HG03097 (cell line): ENCODE measurements around the gene UPP2.

Experiments
- ATAC-seq: cut with Tn5 transposase; IDR thresholded peaks from one replicate; pipeline ENCODE4 v1.9.1; 2021; ENCODE audit not compliant: unreplicated experiment, low FRiP score

Gene UPP2

DNA sequence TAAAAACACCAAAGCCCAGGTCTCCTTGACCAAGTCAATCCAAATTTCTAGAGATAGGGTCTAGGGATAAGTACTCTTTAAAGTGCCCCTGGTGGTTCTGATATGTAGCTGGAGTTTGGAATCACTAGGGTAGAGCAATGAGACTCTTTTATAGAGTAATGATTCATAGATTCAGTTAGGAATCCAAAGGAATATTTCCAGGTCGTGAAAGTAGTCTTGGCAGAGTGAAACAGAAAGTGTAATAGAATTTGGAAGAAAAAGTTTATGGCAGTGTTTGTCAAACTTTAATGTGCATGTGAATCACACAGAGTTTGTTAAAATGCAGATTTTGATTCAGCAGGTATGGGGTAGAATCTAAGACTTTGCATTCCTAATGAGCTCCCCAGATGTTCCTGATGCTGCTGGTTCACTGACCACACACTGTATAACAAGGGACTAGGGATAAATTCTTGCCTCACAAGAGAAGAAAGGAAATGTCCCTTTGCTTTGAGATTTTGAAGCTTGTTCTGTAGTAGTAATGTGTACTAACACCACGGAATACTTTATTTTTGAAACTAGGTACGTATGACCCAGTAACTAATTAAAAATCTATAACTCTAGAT, 1.8 kb downstream of the UPP2 start:
- no peak for ATAC-seq

DNA sequence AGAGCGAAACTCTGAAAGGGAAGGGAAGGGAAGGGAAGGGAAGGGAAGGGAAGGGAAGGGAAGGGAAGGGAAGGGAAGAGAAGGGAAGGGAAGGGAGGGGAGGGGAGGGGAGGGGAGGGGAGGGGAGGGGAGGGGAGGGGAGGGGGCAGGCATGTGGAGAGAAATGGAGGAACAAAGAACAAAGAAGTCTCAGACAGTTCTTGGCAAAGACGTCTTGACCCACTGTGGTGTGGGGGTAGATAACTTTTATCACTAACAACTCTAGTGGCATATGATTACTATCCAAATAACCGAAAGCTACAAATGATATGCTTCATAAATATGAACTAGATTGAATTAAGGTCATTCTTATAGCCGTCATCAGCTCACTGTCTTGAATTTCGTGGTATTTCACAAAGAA, 3.2 kb downstream of the UPP2 start:
- ATAC-seq: no peak

DNA sequence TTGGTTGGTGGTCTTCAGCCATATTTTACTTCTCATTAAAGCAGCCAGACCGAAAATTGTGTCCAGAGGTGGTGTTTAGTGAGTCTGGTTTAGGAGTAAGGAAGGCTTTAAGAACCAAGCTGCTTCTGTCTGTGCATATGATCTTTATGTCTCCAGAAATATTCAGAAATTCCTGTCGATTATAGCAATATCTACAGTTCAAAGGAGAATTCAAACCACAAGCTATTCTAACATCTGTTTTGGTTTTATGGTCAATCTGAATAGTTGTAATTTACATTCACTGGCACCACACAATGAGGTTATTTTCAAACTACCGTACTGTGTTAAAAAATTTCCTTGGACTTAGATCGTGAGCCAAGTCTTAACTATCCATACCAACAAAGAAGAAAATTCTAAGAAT, 11.3 kb downstream of the UPP2 start:
- no peak for ATAC-seq

DNA sequence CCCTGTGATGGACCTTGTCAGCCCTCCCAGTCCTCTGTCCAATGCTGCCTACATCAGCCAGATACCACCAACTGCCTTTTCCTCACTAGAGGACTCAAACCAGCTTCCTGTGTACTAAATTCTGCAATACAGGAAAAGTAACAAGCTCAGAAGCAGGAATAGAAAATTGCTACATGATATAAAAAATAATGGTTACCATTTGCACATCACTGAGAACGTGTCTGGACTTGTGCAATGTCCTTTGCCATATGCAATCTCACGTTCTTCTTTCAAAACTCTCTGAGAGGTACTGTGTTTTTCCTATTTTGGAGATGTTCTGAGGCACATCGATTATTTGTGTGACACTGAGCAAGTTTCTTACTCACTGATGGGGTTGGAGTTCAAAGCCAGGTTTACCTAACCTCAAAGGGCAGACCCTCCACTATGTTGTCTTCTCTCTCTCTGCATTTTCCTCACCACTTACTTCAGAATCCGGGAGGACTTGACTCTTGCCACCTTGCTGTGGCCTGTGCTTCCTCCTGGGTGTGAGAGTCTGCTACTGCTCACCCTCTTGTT, 12.1 kb downstream of the UPP2 start:
- ATAC-seq: no peak

DNA sequence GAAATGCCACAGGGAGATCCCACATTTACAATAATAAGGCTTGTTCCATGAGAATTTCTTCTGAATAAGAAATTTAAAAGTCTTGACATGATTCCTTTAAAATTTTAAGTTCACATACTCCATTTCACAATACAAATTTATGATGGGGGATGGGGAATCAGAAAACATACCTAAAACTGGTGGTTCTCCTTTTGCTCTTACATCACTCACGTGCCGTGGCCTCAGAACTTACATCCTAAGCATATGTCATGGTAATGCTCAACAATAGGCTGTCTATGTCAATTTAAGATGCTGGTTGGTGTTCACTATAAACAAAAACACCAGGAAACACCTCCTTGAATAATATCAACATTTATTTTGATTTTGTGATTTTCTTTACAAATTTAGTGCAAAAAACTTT, 12.8 kb downstream of the UPP2 start:
- no peak for ATAC-seq

- ATAC-seq: no peak
Observed at GRCh38 chr2:158115202-158115767, 13.6 kb downstream of the UPP2 start.

DNA sequence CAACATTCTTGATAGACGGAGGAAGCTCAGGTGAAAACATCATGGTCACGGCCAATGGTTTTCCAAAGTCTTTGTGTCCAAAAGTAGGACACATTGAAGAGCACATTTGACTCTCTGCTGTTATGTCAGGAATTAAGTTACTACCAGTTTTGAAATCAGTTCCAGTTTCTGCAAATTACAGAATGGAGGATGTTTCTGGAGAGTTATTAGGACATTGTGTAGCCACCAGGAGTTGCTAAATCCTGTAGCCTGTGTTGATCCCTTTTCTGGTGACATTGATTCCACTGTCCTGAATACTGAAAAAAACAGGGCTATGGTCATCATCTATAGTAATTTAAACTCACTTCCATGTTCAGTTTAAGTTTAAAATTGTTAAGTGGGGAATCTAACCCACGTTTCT, 15.3 kb downstream of the UPP2 start:
- ATAC-seq: no peak

- no peak for ATAC-seq
Observed at GRCh38 chr2:158120102-158120501, 18.4 kb downstream of the UPP2 start.

GRCh38 chr2:158120664-158121641, 19.3 kb downstream of the UPP2 start:
- ATAC-seq: no peak

DNA sequence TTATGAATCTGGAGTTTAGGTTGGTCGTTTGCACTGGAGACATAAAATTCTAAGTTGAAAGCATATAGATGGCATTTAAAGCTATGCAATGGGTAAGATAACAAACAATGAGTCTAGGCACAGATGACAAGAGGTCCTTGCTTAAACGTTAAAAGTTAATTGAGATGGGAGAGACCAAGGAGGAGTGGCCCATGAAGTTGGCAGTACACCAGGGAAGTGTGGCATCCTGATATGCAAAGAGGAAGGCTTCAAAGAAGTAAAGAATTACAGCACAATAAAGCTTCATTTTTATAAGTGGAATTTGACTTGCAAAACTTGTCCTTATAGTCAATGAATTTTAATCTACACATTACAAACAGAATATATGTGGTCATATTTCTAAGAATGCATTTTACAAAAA, 23.2 kb downstream of the UPP2 start:
- ATAC-seq: no peak

GRCh38 chr2:158125756-158126498, 24.3 kb downstream of the UPP2 start:
- ATAC-seq: no peak

DNA sequence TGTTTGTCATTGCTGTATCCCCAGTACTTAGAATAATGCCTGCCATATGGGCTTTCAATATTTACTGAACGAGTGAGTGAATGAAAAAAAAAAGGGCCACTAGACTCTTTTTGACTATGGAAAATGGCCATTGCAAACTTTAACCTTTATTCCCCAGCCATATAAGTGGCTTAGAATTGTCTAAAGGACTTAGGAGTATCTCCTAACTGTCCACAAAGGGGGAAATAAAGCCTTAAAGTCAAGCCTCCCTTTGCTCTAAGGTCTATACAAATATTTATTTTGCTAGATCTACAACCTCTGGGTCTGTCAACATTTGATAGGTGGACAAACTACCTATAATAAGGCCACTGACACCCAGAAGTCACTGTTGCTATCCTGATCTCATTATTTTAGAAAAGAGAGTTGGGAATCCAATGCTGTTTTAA, 25.7 kb downstream of the UPP2 start:
- ATAC-seq: no peak

DNA sequence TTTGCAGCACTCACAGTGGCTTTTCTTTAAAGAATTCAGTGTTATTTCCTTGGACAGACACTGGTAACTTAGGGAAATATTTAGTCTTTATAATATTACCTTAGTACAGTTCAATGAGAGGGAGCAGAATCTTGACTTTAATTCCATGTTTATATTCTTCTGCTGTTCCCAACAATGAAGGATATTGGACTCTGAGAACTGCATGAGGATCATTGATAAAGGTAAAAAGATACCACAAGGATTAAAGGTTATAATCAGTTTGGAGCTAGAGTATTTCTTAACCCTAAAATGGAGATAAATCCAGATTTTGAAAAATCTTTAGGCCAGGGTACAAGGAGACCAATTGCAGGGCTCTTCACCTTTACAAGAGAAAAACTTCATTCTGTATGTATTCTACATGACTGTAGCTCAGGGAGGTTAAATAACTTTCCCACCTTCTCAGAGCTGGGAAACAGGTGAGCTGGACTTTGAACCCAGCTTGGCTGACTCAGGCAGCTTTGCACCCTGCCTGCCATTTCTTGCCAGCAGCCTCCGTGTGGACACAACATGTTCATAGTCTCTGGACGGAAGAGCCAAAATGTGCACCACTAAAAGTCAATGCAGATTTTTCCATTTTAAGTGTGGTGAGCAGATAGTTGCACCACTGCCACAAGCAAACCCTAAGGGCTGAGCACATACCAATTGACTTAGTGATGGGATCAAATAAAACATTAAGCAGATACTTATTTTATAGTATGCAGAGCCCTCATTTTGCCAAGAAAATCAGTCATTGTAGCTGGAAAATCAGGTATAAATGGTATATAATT, 26.7 kb downstream of the UPP2 start:
- no peak for ATAC-seq

DNA sequence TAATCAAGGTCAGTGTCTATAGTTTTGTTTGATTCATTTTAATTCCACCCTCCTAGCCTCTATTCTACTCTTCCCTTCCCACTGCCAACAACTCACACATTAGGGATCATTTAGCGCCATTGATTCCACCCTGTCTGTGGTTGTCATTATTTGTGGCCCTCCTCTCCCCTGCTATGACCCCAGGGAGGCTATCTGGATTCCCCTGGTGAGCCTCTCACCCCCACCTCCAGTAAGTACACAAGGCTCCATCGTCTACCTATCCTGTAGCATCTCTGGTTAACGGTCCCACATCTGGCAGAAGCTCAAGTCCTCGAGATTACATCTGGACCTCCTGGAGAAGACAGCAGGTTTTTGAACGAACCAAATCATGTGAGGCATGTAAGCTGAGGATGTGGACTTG, 27.4 kb downstream of the UPP2 start:
- no peak for ATAC-seq

DNA sequence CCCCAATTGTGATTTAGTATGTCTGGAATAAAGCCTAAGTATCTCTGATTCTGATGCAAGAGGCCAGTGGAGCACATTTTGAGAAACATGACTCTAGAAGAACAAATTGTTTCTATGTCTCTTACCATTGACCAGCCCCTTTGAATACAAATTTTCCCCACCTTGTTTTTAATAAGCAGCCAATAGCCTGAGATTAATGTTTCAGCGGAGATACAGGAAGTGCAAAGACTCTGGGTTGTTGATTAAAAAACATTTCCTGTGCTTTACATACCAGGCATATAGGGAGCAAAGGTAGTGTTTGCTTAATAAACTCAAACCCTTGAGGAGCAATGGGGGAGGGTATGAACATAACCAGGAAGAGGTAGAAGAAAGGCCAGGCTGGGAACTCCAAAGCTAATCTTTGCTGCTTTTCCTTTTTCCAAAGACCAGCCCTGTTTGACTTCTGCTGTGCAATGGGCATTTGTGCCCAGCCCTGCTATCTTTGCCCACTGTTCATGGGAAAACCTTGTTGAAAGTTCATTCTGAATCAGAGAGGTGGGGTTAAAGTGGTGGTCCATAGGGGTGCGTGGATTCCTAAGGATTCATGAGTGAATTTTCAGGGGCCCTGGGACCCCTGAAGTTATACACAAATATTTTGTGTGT, 29.3 kb downstream of the UPP2 start:
- ATAC-seq: peak; percentile 77

DNA sequence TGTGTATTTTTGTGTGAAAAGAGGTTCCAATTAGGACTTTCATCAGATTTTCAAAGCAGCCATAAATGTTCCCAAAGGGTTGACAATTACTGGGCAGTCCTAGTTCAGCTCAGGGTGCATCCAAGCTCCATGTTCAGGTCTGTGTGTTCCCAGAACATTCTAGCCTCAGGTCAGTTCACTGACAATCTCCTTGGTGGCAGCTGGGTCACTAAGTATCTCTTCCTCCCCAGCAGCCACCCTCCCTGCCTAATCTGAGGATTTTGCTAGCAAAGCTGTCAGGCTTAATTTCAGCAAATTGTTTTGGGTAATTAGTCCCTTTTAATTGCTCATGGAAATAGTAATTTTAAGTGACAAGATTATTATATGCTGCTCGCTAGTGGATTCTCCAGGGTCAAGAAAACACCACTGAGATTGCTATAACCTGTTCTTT, 29.8 kb downstream of the UPP2 start:
- no peak for ATAC-seq

DNA sequence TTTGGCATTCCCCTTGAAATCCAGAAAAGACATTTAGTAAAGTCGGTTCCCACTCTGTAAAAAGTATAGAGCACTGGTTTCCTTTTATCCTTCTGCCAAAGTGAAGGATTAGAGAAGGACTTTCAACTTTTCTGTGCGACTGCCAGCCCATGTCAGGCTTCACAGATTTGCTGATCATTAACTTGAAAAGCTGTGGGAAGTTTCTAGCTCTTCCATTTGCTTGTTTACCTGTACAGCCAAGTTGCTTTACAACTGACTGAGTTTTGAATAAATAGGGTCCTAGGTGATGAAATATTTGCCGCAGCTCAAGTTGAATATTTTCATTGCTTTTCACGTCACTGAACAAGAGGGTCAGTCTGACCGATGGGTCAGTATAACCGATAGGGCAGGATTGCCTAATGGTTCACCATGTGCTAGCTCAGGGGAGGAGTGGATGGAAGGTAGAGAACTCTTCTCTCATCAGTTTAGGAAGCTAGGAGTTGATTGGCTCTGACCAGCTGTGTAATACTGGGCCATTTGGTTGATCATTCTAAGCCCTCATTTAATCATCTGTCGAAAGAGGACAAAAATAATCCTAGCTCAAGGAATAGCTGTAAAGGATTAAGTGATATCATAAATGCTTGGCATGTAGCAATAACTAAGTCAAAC, 30.4 kb downstream of the UPP2 start:
- ATAC-seq: no peak

GRCh38 chr2:158134055-158134454, 32.4 kb downstream of the UPP2 start:
- no peak for ATAC-seq

GRCh38 chr2:158134655-158135054, 33.0 kb downstream of the UPP2 start:
- no peak for ATAC-seq
